NCI-H1092 (cell line): ENCODE data around the gene RELCH.
A peak's percentile ranks its signal among the peaks of the same experiment; 100 is the strongest.

Experiments
- DNase-seq: peaks from one replicate; lab custom pipeline; 2025; lab: John Stamatoyannopoulos, UW

Gene RELCH

GRCh38 chr18:62324917-62325805 is 138.1 kb downstream of the RELCH start, which contains the start of gene TNFRSF11A:
TSS of gene TNFRSF11A (plus strand) at chr18:62325310. CDS start at chr18:62325353, 43 bp downstream.
- peak; percentile 28 for DNase-seq

GRCh38 chr18:62325806-62326645 is 139.0 kb downstream of the RELCH start:
- peak; percentile 28 for DNase-seq

- no peak for DNase-seq
These were observed 139.7 kb downstream of the RELCH start for GRCh38 chr18:62326646-62327348.

- DNase-seq, result no peak
These were observed 140.9 kb downstream of the RELCH start for GRCh38 chr18:62327977-62328376.

GRCh38 chr18:62328586-62329525 is 141.8 kb downstream of the RELCH start:
- DNase-seq, result no peak

GRCh38 chr18:62329691-62330454 is 142.8 kb downstream of the RELCH start:
- DNase-seq, result no peak

GRCh38 chr18:62330650-62331049 is 143.6 kb downstream of the RELCH start:
- no peak for DNase-seq

- no peak for DNase-seq
These were observed 144.7 kb downstream of the RELCH start for GRCh38 chr18:62331581-62332356.

GRCh38 chr18:62332431-62332830 is 145.4 kb downstream of the RELCH start:
- DNase-seq, result no peak

- no peak for DNase-seq
These were observed 146.1 kb downstream of the RELCH start for GRCh38 chr18:62332964-62333695.

- no peak for DNase-seq
These were observed 147.1 kb downstream of the RELCH start for GRCh38 chr18:62334120-62334519.

- DNase-seq, result no peak
These were observed 148.4 kb downstream of the RELCH start for GRCh38 chr18:62335494-62335893.

- DNase-seq, result no peak
These were observed 149.6 kb downstream of the RELCH start for GRCh38 chr18:62336618-62337017.

GRCh38 chr18:62337336-62337735 is 150.3 kb downstream of the RELCH start:
- DNase-seq, result no peak

GRCh38 chr18:62338446-62339105 is 151.5 kb downstream of the RELCH start:
- no peak for DNase-seq

- no peak for DNase-seq
These were observed 152.3 kb downstream of the RELCH start for GRCh38 chr18:62339106-62339988.

GRCh38 chr18:62340996-62341395 is 153.9 kb downstream of the RELCH start:
- DNase-seq, result no peak
